Skeletal muscle tissue (tissue), 4 donors: ENCODE results near the gene PCED1A. TPM values are rescaled to one million over a fixed set of nuclear protein-coding genes. Genes with fewer than 3 reads are reported as not detected.
A peak's percentile ranks its signal among the peaks of the same experiment; 100 is the strongest.

Experiments
- H3K27ac ChIP-seq: one replicate; pipeline ENCODE4 v1.7.0; 2013; ENCODE audit warnings: mild to moderate bottlenecking, low read depth, low read length, inconsistent platforms
- H3K27me3 ChIP-seq, 3 donors: one replicate each; pipeline ENCODE4 v1.7.0; 2013; ENCODE audit warnings: low read length in 3 of 3; ENCODE audit not compliant: control insufficient read depth in 3 of 3, insufficient read depth in 3 of 3
- H3K36me3 ChIP-seq, 3 donors: one replicate each; pipeline ENCODE4 v1.7.0; 2013; ENCODE audit warnings: low read length in 3 of 3; ENCODE audit not compliant: control insufficient read depth in 3 of 3, insufficient read depth in 3 of 3
- H3K4me1 ChIP-seq, 3 donors: one replicate each; pipeline ENCODE4 v1.7.0; 2013; ENCODE audit warnings: low read length in 3 of 3, mild to moderate bottlenecking in 3 of 3; ENCODE audit not compliant: control insufficient read depth in 3 of 3, insufficient read depth in 3 of 3
- H3K4me3 ChIP-seq, 3 donors: one replicate each; pipeline ENCODE4 v1.7.0; 2013; ENCODE audit warnings: low read length in 3 of 3
- H3K9ac ChIP-seq, 3 donors: one replicate each; pipeline ENCODE4 v1.7.0; 2013; ENCODE audit warnings: low read length in 3 of 3, mild to moderate bottlenecking in 3 of 3, moderate library complexity in 2 of 3, low read depth in 1 of 3
- H3K9me3 ChIP-seq, 3 donors: one replicate each; pipeline ENCODE4 v1.7.0; 2013; ENCODE audit warnings: low read length in 3 of 3; ENCODE audit not compliant: control insufficient read depth in 3 of 3
- total RNA-seq: library from RNA; depleted of rRNA; stranded (reverse); fragments of >200 nt; gene quantifications from one replicate; pipeline ENCODE4 v1.2.3, GENCODE V29; 2014
- donor health status: Osteomylitis.

The PCED1A gene
- total RNA-seq, 1 donor from 2014 or later, result 9.4 TPM

- Histone ChIP-seq H3K9me3 (no peaks in the 10 kb centered on the region), H3K4me1 (peaks cover 4 to 6% (median 6%) of the 10 kb centered on the region in 3 donors), H3K36me3 (peaks cover 38 to 47% (median 44%) of the 10 kb centered on the region in 3 donors)
Observed at GRCh38 chr20:2866236-2866635, 25.8 kb upstream of the PCED1A start.

GRCh38 chr20:2865630-2866029 is 25.2 kb upstream of the PCED1A start:
- peaks cover under 1 to 2% (median 1%) of the 10 kb centered on the region in 3 donors for H3K4me1 ChIP-seq
- no peak overlapping the region for H3K4me3 ChIP-seq
- no peaks in the 10 kb centered on the region for H3K9me3 ChIP-seq
- peaks cover 44 to 52% (median 49%) of the 10 kb centered on the region in 3 donors for H3K36me3 ChIP-seq
- H3K9ac ChIP-seq, result no peak overlapping the region
- H3K27ac ChIP-seq, result no peak overlapping the region
- no peaks in the 10 kb centered on the region for H3K27me3 ChIP-seq

More at GRCh38 chr20:2866236-2866635, 25.8 kb upstream of the PCED1A start:
- no peak overlapping the region for H3K4me3 ChIP-seq
- no peak overlapping the region for H3K27ac ChIP-seq
- no peak overlapping the region for H3K9ac ChIP-seq
- no peaks in the 10 kb centered on the region for H3K27me3 ChIP-seq

- no peak overlapping the region for H3K9ac ChIP-seq
- peaks cover 45 to 53% (median 52%) of the 10 kb centered on the region in 3 donors for H3K36me3 ChIP-seq
- no peaks in the 10 kb centered on the region for H3K4me1 ChIP-seq
- H3K4me3 ChIP-seq, result no peak overlapping the region
- H3K27ac ChIP-seq, result no peak overlapping the region
- no peaks in the 10 kb centered on the region for H3K27me3 ChIP-seq
- H3K9me3 ChIP-seq, result no peaks in the 10 kb centered on the region
Observed at GRCh38 chr20:2865101-2865500, 24.6 kb upstream of the PCED1A start.

- H3K27ac ChIP-seq, result no peak overlapping the region
- H3K9me3 ChIP-seq, result no peaks in the 10 kb centered on the region
- no peak overlapping the region for H3K4me3 ChIP-seq
- peaks cover 0 to 3% (median 2%) of the 10 kb centered on the region in 3 donors for H3K4me1 ChIP-seq
- H3K9ac ChIP-seq, result no peak overlapping the region
- H3K27me3 ChIP-seq, result no peaks in the 10 kb centered on the region
- H3K36me3 ChIP-seq, result peaks cover 45 to 53% (median 52%) of the 10 kb centered on the region in 3 donors
Observed at GRCh38 chr20:2864626-2865025, 24.2 kb upstream of the PCED1A start.

DNA sequence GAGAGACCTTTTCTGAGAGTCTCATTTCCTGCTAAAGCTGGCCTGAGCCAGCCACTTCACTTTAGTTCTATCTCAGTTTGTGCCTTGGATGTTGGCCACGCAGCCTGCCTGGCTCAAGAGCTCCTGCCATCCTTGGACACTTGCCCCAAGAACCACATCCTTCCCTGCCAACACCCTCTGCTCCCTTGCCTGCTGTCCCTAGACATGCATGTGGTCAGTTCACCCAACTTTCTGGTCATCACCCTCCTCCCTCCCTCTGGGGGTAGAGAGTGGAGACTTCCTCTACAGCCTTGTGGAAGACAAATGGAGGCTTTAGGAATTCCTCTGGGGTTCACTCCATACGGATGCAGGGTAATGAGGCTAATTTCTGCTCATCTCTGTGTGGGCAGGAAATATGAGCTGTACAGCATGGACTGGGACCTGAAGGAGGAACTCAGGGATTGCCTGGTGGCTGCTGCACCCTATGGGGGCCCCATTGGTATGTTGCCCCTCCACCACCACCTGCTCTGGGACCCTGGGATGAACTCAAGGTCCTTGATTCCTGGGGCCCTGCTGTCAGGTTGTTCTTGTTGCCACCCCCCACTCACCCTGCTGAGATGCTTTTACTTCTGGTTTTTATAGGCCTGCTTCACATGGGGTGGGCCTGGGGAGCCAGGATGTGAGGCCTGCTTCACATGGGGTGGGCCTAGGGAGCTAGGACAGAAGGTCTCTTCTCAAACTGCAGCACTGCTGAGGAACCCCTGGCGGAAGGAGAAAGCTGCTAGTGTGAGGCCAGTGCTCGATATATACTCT is 19.1 kb upstream of the PCED1A start:
- H3K9ac ChIP-seq, result peak overlapping the region in 2 of 3 donors; percentile 7 to 16

GRCh38 chr20:2858591-2858990 is 18.1 kb upstream of the PCED1A start:
- Histone ChIP-seq H3K9me3 (no peaks in the 10 kb centered on the region), H3K27ac (no peak overlapping the region), H3K4me1 (peaks cover 5 to 13% (median 10%) of the 10 kb centered on the region in 3 donors), H3K27me3 (no peaks in the 10 kb centered on the region), H3K36me3 (peaks cover 21 to 26% (median 21%) of the 10 kb centered on the region in 3 donors), H3K9ac (no peak overlapping the region), H3K4me3 (no peak overlapping the region)

More for the DNA sequence above, 19.1 kb upstream of the PCED1A start:
- Histone ChIP-seq H3K27ac (no peak overlapping the region), H3K4me3 (no peak overlapping the region), H3K27me3 (no peaks in the 10 kb centered on the region), H3K9me3 (no peaks in the 10 kb centered on the region), H3K4me1 (peaks cover 5 to 13% (median 10%) of the 10 kb centered on the region in 3 donors), H3K36me3 (peaks cover 28 to 34% (median 29%) of the 10 kb centered on the region in 3 donors)

GRCh38 chr20:2851086-2851485 is 10.6 kb upstream of the PCED1A start:
- no peaks in the 10 kb centered on the region for H3K9me3 ChIP-seq
- H3K9ac ChIP-seq, result no peak overlapping the region
- H3K4me1 ChIP-seq, result peaks cover 0 to 3% (median 0%) of the 10 kb centered on the region in 3 donors
- H3K27me3 ChIP-seq, result no peaks in the 10 kb centered on the region
- H3K4me3 ChIP-seq, result no peak overlapping the region
- H3K27ac ChIP-seq, result no peak overlapping the region
- peaks cover 0 to 2% (median 0%) of the 10 kb centered on the region in 3 donors for H3K36me3 ChIP-seq

- no peaks in the 10 kb centered on the region for H3K27me3 ChIP-seq
- peaks cover 0 to 4% (median 0%) of the 10 kb centered on the region in 3 donors for H3K36me3 ChIP-seq
- H3K27ac ChIP-seq, result no peak overlapping the region
- no peak overlapping the region for H3K9ac ChIP-seq
- H3K4me3 ChIP-seq, result no peak overlapping the region
- H3K9me3 ChIP-seq, result no peaks in the 10 kb centered on the region
- peaks cover 0 to 3% (median 0%) of the 10 kb centered on the region in 3 donors for H3K4me1 ChIP-seq
Observed at GRCh38 chr20:2849529-2849928, 9.1 kb upstream of the PCED1A start.

GRCh38 chr20:2847802-2848201 is 7.3 kb upstream of the PCED1A start:
- no peaks in the 10 kb centered on the region for H3K9me3 ChIP-seq
- peaks cover 0 to 3% (median 0%) of the 10 kb centered on the region in 3 donors for H3K4me1 ChIP-seq
- H3K4me3 ChIP-seq, result no peak overlapping the region
- peaks cover 0 to 5% (median 0%) of the 10 kb centered on the region in 3 donors for H3K36me3 ChIP-seq
- no peak overlapping the region for H3K9ac ChIP-seq
- no peak overlapping the region for H3K27ac ChIP-seq
- H3K27me3 ChIP-seq, result no peaks in the 10 kb centered on the region

- Histone ChIP-seq H3K36me3 (peaks cover 0 to 5% (median 0%) of the 10 kb centered on the region in 3 donors), H3K9me3 (no peaks in the 10 kb centered on the region), H3K9ac (no peak overlapping the region), H3K27me3 (no peaks in the 10 kb centered on the region), H3K4me3 (no peak overlapping the region), H3K27ac (no peak overlapping the region), H3K4me1 (peaks cover under 1 to 1% (median under 1%) of the 10 kb centered on the region in 3 donors)
Observed at GRCh38 chr20:2846698-2847097, 6.2 kb upstream of the PCED1A start.
